ENCODE measurements around the gene TMOD4. TPM values are rescaled to one million over a fixed set of nuclear protein-coding genes. Genes with fewer than 3 reads are reported as not detected.

TMOD4 gene
- total and polyA plus RNA-seq, 2 experiments from 2014 or later, result 1.3 TPM; not detected in 1

DNA sequence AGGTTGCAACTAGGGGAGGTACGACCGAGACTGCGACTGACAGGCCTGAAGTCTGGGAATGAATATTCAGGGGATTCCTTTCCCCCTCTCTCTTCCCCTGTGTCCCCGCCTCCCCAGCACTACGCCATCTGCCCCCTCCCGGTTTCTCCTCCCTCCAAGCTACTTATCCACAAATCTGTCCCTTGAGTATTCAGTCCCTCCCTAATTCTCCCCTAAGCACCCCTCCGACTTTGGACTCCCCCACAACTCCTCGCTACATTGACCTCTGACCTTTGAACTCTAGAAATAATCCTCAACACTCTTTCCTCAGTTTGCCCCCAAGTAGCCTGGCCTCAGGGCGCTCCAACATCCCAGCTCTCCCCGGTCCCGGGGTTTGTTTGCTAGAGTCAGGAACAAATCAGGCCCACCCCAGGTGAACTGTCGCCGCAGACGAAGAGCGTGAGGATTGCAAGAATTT lies 10.5 kb downstream of the TMOD4 start:
- H3K36me3 Mint-ChIP-seq (ENCODE audit: low read depth), result peaks cover 42% of the 10 kb centered on the region

More for the DNA sequence above, 10.5 kb downstream of the TMOD4 start:
- no peaks in the 10 kb centered on the region for H3K27me3 ChIP-seq (ENCODE audit: insufficient read depth)
- DNase-seq (ENCODE audit: low spot score) (peak; percentile 88), ATAC-seq (peak; percentile 81)
- H3F3A ChIP-seq (replicated peaks; ENCODE audit: low read depth), result 0 out of 2 replicates have a peak, but pooled peaks cover 5% of the 10 kb centered on the region
- H3K4me2 ChIP-seq, result peak overlapping the region; percentile 71
- Mint-ChIP-seq H3K27me3 (ENCODE audit: insufficient read depth, low read depth, poor library complexity) (peaks cover 9% of the 10 kb centered on the region), H3K4me3 (peak overlapping the region; percentile 97), H3K27ac (peak overlapping the region; percentile 95), H3K9me3 (peaks cover 3% of the 10 kb centered on the region; the same call in 1 of the 3 replicates), H3K4me1 (peaks cover 15% of the 10 kb centered on the region)
- H4K20me1 ChIP-seq (replicated peaks; ENCODE audit: insufficient read depth), result no peaks in the 10 kb centered on the region
- peak overlapping the region; percentile 66 for H3K4me3 ChIP-seq
- H3K4me1 ChIP-seq (ENCODE audit: insufficient read depth), result peaks cover 12% of the 10 kb centered on the region
- peaks cover 8% of the 10 kb centered on the region for H3K79me2 ChIP-seq (replicated peaks; ENCODE audit: insufficient read depth)
- no peaks in the 10 kb centered on the region for H3K9me2 ChIP-seq (ENCODE audit: insufficient read depth)
- H3K27ac ChIP-seq (ENCODE audit: low read depth), result peak overlapping the region; percentile 64
- no peak for TF ChIP-seq JUNB (IDR thresholded peaks at IDR 0.05; ENCODE audit: unreplicated experiment)
- peak; percentile 41; the same call in 1 of the 2 replicates for TF ChIP-seq POLR2AphosphoS5 (IDR thresholded peaks at IDR 0.05; ENCODE audit: low read depth)
- TF ChIP-seq CREB1 (CRISPR knock-in tag; IDR thresholded peaks at IDR 0.05; ENCODE audit: low read depth), result peak; percentile 64
- no peak for TF ChIP-seq EZH2phosphoT487 (IDR thresholded peaks at IDR 0.05; ENCODE audit: unreplicated experiment)
- TF ChIP-seq, protein P1, sequence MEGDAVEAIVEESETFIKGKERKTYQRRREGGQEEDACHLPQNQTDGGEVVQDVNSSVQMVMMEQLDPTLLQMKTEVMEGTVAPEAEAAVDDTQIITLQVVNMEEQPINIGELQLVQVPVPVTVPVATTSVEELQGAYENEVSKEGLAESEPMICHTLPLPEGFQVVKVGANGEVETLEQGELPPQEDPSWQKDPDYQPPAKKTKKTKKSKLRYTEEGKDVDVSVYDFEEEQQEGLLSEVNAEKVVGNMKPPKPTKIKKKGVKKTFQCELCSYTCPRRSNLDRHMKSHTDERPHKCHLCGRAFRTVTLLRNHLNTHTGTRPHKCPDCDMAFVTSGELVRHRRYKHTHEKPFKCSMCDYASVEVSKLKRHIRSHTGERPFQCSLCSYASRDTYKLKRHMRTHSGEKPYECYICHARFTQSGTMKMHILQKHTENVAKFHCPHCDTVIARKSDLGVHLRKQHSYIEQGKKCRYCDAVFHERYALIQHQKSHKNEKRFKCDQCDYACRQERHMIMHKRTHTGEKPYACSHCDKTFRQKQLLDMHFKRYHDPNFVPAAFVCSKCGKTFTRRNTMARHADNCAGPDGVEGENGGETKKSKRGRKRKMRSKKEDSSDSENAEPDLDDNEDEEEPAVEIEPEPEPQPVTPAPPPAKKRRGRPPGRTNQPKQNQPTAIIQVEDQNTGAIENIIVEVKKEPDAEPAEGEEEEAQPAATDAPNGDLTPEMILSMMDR (conservative IDR thresholded peaks at IDR 0.05; ENCODE audit: low read depth in 2 of 2), result no peak
- TF ChIP-seq STAT1 (IDR thresholded peaks at IDR 0.05; ENCODE audit: unreplicated experiment), result no peak
- TF ChIP-seq, protein P2, sequence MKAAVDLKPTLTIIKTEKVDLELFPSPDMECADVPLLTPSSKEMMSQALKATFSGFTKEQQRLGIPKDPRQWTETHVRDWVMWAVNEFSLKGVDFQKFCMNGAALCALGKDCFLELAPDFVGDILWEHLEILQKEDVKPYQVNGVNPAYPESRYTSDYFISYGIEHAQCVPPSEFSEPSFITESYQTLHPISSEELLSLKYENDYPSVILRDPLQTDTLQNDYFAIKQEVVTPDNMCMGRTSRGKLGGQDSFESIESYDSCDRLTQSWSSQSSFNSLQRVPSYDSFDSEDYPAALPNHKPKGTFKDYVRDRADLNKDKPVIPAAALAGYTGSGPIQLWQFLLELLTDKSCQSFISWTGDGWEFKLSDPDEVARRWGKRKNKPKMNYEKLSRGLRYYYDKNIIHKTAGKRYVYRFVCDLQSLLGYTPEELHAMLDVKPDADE (IDR thresholded peaks at IDR 0.05), result no peak
- TF ChIP-seq, protein P3, sequence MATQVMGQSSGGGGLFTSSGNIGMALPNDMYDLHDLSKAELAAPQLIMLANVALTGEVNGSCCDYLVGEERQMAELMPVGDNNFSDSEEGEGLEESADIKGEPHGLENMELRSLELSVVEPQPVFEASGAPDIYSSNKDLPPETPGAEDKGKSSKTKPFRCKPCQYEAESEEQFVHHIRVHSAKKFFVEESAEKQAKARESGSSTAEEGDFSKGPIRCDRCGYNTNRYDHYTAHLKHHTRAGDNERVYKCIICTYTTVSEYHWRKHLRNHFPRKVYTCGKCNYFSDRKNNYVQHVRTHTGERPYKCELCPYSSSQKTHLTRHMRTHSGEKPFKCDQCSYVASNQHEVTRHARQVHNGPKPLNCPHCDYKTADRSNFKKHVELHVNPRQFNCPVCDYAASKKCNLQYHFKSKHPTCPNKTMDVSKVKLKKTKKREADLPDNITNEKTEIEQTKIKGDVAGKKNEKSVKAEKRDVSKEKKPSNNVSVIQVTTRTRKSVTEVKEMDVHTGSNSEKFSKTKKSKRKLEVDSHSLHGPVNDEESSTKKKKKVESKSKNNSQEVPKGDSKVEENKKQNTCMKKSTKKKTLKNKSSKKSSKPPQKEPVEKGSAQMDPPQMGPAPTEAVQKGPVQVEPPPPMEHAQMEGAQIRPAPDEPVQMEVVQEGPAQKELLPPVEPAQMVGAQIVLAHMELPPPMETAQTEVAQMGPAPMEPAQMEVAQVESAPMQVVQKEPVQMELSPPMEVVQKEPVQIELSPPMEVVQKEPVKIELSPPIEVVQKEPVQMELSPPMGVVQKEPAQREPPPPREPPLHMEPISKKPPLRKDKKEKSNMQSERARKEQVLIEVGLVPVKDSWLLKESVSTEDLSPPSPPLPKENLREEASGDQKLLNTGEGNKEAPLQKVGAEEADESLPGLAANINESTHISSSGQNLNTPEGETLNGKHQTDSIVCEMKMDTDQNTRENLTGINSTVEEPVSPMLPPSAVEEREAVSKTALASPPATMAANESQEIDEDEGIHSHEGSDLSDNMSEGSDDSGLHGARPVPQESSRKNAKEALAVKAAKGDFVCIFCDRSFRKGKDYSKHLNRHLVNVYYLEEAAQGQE (IDR thresholded peaks at IDR 0.05; ENCODE audit: unreplicated experiment), result no peak
- no peak for TF ChIP-seq ZNF331 (CRISPR knock-in tag; IDR thresholded peaks at IDR 0.05; ENCODE audit: low read depth)
- TF ChIP-seq ZNF114 (CRISPR knock-in tag; IDR thresholded peaks at IDR 0.05), result no peak
- H2AFZ ChIP-seq, result peak overlapping the region; percentile 45
- H3K36me3 ChIP-seq (ENCODE audit: insufficient read depth), result peaks cover 9% of the 10 kb centered on the region; the same call in 1 of the 2 replicates
